ENCODE results near the gene ZNF91. TPM values are rescaled to one million over a fixed set of nuclear protein-coding genes. Genes with fewer than 3 reads are reported as not detected.
"Not testable (repeated sequence)": the region's sequence is repeated elsewhere in the genome, so short reads cannot be mapped to it uniquely, and the experiment has no call there.

Gene ZNF91
- total and polyA plus RNA-seq, 2 donors, result 11.1 to 223 TPM

GRCh38 chr19:23321403-23321802 lies 73.9 kb downstream of the ZNF91 start:
- not testable (repeated sequence) for H3K36me3 ChIP-seq (ENCODE audit: insufficient read depth); H3K27ac ChIP-seq (ENCODE audit: low read depth); H3K4me1 ChIP-seq (ENCODE audit: insufficient read depth); DNase-seq (ENCODE audit: extremely low spot score); H3K4me3 ChIP-seq (ENCODE audit: low read depth, low read length)

- not testable (repeated sequence) for DNase-seq (ENCODE audit: extremely low spot score); H3K27ac ChIP-seq (ENCODE audit: low read depth); H3K4me1 ChIP-seq (ENCODE audit: insufficient read depth); H3K36me3 ChIP-seq (ENCODE audit: insufficient read depth); H3K4me3 ChIP-seq (ENCODE audit: low read depth, low read length)
- 96% methylated on average over 3 of the region's 3 CpGs for WGBS
Observed at GRCh38 chr19:23319571-23319970, 75.7 kb downstream of the ZNF91 start.

GRCh38 chr19:23318941-23319340 lies 76.3 kb downstream of the ZNF91 start:
- not testable (repeated sequence) for H3K36me3 ChIP-seq (ENCODE audit: insufficient read depth); DNase-seq (ENCODE audit: extremely low spot score); H3K4me1 ChIP-seq (ENCODE audit: insufficient read depth); H3K4me3 ChIP-seq (ENCODE audit: low read depth, low read length); H3K27ac ChIP-seq (ENCODE audit: low read depth)
- 98% methylated on average over 2 of the region's 2 CpGs for WGBS

GRCh38 chr19:23318143-23318542 lies 77.1 kb downstream of the ZNF91 start:
- DNase-seq (ENCODE audit: extremely low spot score), result no peak
- 98% methylated on average over 1 of the region's 1 CpG for WGBS
- H3K4me1 ChIP-seq (ENCODE audit: insufficient read depth), result no peaks in the 10 kb centered on the region
- H3K4me3 ChIP-seq (ENCODE audit: low read depth, low read length), result no peak overlapping the region
- H3K36me3 ChIP-seq (ENCODE audit: insufficient read depth), result no peaks in the 10 kb centered on the region
- H3K27ac ChIP-seq (ENCODE audit: low read depth), result no peak overlapping the region

GRCh38 chr19:23315286-23315685 lies 80.0 kb downstream of the ZNF91 start:
- 82% methylated on average over 2 of the region's 2 CpGs for WGBS
- Histone ChIP-seq H3K36me3 (ENCODE audit: insufficient read depth) (no peaks in the 10 kb centered on the region), H3K27ac (ENCODE audit: low read depth) (no peak overlapping the region), H3K4me3 (ENCODE audit: low read depth, low read length) (no peak overlapping the region), H3K4me1 (ENCODE audit: insufficient read depth) (no peaks in the 10 kb centered on the region)
- DNase-seq (ENCODE audit: extremely low spot score), result no peak

- Histone ChIP-seq H3K4me3 (ENCODE audit: low read depth, low read length) (no peak overlapping the region), H3K36me3 (ENCODE audit: insufficient read depth) (no peaks in the 10 kb centered on the region), H3K27ac (ENCODE audit: low read depth) (no peak overlapping the region), H3K4me1 (ENCODE audit: insufficient read depth) (peaks cover under 1% of the 10 kb centered on the region)
- WGBS, result 78% methylated on average over 4 of the region's 4 CpGs
- DNase-seq (ENCODE audit: extremely low spot score), result no peak
Observed at GRCh38 chr19:23314505-23315251, 80.6 kb downstream of the ZNF91 start.

- Histone ChIP-seq H3K36me3 (ENCODE audit: insufficient read depth) (no peaks in the 10 kb centered on the region), H3K4me3 (ENCODE audit: low read depth, low read length) (no peak overlapping the region), H3K27ac (ENCODE audit: low read depth) (no peak overlapping the region), H3K4me1 (ENCODE audit: insufficient read depth) (peaks cover 1% of the 10 kb centered on the region)
- DNase-seq (ENCODE audit: extremely low spot score), result no peak
- 78% methylated on average over 2 of the region's 2 CpGs for WGBS
Observed at GRCh38 chr19:23313196-23313595, 82.1 kb downstream of the ZNF91 start.

GRCh38 chr19:23312515-23312914 lies 82.8 kb downstream of the ZNF91 start:
- no peak for DNase-seq (ENCODE audit: extremely low spot score)
- Histone ChIP-seq H3K4me3 (ENCODE audit: low read depth, low read length) (no peak overlapping the region), H3K27ac (ENCODE audit: low read depth) (no peak overlapping the region), H3K36me3 (ENCODE audit: insufficient read depth) (no peaks in the 10 kb centered on the region), H3K4me1 (ENCODE audit: insufficient read depth) (peaks cover 1% of the 10 kb centered on the region)
- WGBS, result 58% methylated on average over 1 of the region's 1 CpG

GRCh38 chr19:23311551-23311950 lies 83.7 kb downstream of the ZNF91 start:
- Histone ChIP-seq H3K4me1 (ENCODE audit: insufficient read depth) (peaks cover 1% of the 10 kb centered on the region), H3K36me3 (ENCODE audit: insufficient read depth) (no peaks in the 10 kb centered on the region), H3K27ac (ENCODE audit: low read depth) (no peak overlapping the region), H3K4me3 (ENCODE audit: low read depth, low read length) (no peak overlapping the region)
- DNase-seq (ENCODE audit: extremely low spot score), result no peak
- 81% methylated on average over 3 of the region's 3 CpGs for WGBS

GRCh38 chr19:23310729-23311211 lies 84.5 kb downstream of the ZNF91 start:
- WGBS, result 93% methylated on average over 2 of the region's 2 CpGs
- Histone ChIP-seq H3K4me1 (ENCODE audit: insufficient read depth) (peaks cover 1% of the 10 kb centered on the region), H3K4me3 (ENCODE audit: low read depth, low read length) (no peak overlapping the region), H3K27ac (ENCODE audit: low read depth) (no peak overlapping the region), H3K36me3 (ENCODE audit: insufficient read depth) (no peaks in the 10 kb centered on the region)
- no peak for DNase-seq (ENCODE audit: extremely low spot score)

GRCh38 chr19:23309926-23310325 lies 85.3 kb downstream of the ZNF91 start:
- Histone ChIP-seq H3K4me3 (ENCODE audit: low read depth, low read length) (no peak overlapping the region), H3K36me3 (ENCODE audit: insufficient read depth) (no peaks in the 10 kb centered on the region), H3K4me1 (ENCODE audit: insufficient read depth) (peaks cover 1% of the 10 kb centered on the region), H3K27ac (ENCODE audit: low read depth) (no peak overlapping the region)
- no peak for DNase-seq (ENCODE audit: extremely low spot score)
- 87% methylated on average over 1 of the region's 1 CpG for WGBS

GRCh38 chr19:23305555-23305954 lies 89.7 kb downstream of the ZNF91 start:
- DNase-seq (ENCODE audit: extremely low spot score), result no peak
- WGBS, result 40% methylated on average over 1 of the region's 1 CpG
- Histone ChIP-seq H3K4me3 (ENCODE audit: low read depth, low read length) (no peak overlapping the region), H3K27ac (ENCODE audit: low read depth) (no peak overlapping the region), H3K4me1 (ENCODE audit: insufficient read depth) (peaks cover 1% of the 10 kb centered on the region), H3K36me3 (ENCODE audit: insufficient read depth) (no peaks in the 10 kb centered on the region)

GRCh38 chr19:23304238-23304637 lies 91.0 kb downstream of the ZNF91 start:
- no peak for DNase-seq (ENCODE audit: extremely low spot score)
- Histone ChIP-seq H3K4me1 (ENCODE audit: insufficient read depth) (no peaks in the 10 kb centered on the region), H3K27ac (ENCODE audit: low read depth) (no peak overlapping the region), H3K4me3 (ENCODE audit: low read depth, low read length) (no peak overlapping the region), H3K36me3 (ENCODE audit: insufficient read depth) (no peaks in the 10 kb centered on the region)
- 87% methylated on average over 3 of the region's 3 CpGs for WGBS

GRCh38 chr19:23294141-23294540 lies 101.1 kb downstream of the ZNF91 start:
- 74% methylated on average over 4 of the region's 4 CpGs for WGBS
- DNase-seq (ENCODE audit: extremely low spot score), result no peak
- no peaks in the 10 kb centered on the region for H3K36me3 ChIP-seq (ENCODE audit: insufficient read depth)
- no peak overlapping the region for H3K27ac ChIP-seq (ENCODE audit: low read depth)
- H3K4me1 ChIP-seq (ENCODE audit: insufficient read depth), result no peaks in the 10 kb centered on the region
- no peak overlapping the region for H3K4me3 ChIP-seq (ENCODE audit: low read depth, low read length)

Data from urinary bladder (tissue), 4 donors.